Trophoblast cell (in vitro differentiated cells and primary cell): ENCODE results near the gene ZNF25.
"Not testable (repeated sequence)": the region's sequence is repeated elsewhere in the genome, so short reads cannot be mapped to it uniquely, and the experiment has no call there.

Experiments
- DNase-seq, 2 donors: peaks; one replicate each; pipeline ENCODE4 v3.0.0-alpha.2; 2016
- H2AFZ ChIP-seq: 2 replicates; pipeline ENCODE4 v1.6.1; 2013; ENCODE audit warnings: low read length, moderate library complexity, mild to moderate bottlenecking; ENCODE audit not compliant: insufficient read depth, poor library complexity
- H2AK5ac ChIP-seq: 2 replicates; pipeline ENCODE4 v1.6.1; 2013; ENCODE audit warnings: mild to moderate bottlenecking, low read length
- H2BK120ac ChIP-seq: 2 replicates; pipeline ENCODE4 v1.6.1; 2013; ENCODE audit warnings: low read length, mild to moderate bottlenecking, moderate library complexity; ENCODE audit not compliant: insufficient read depth, poor library complexity
- H2BK12ac ChIP-seq: 2 replicates; pipeline ENCODE4 v1.6.1; 2013; ENCODE audit warnings: mild to moderate bottlenecking, low read length, moderate library complexity
- H2BK5ac ChIP-seq: 2 replicates; pipeline ENCODE4 v1.6.1; 2013; ENCODE audit warnings: low read length, low read depth, moderate library complexity, mild to moderate bottlenecking; ENCODE audit not compliant: poor library complexity
- H3K14ac ChIP-seq: 2 replicates; pipeline ENCODE4 v1.6.1; 2013; ENCODE audit warnings: mild to moderate bottlenecking, low read length
- H3K18ac ChIP-seq: 2 replicates; pipeline ENCODE4 v1.6.1; 2013; ENCODE audit warnings: mild to moderate bottlenecking, low read length
- H3K23ac ChIP-seq: 2 replicates; pipeline ENCODE4 v1.6.1; 2013; ENCODE audit warnings: low read length
- H3K27ac ChIP-seq: 2 replicates; pipeline ENCODE4 v1.5.1; 2013; ENCODE audit warnings: low read depth, mild to moderate bottlenecking, inconsistent platforms, low read length, moderate library complexity
- H3K27me3 ChIP-seq: 2 replicates; pipeline ENCODE4 v1.6.1; 2013; ENCODE audit warnings: inconsistent platforms, mild to moderate bottlenecking, low read length, moderate library complexity; ENCODE audit not compliant: insufficient read depth
- H3K36me3 ChIP-seq, 2 experiments: 1 replicate in 1 of 2; 2 replicates in 1 of 2; pipeline ENCODE4 v1.6.1; 2013; ENCODE audit warnings: low read length in 2 of 2, mild to moderate bottlenecking in 2 of 2, moderate library complexity in 1 of 2; ENCODE audit not compliant: insufficient read depth in 2 of 2, control insufficient read depth in 1 of 2
- H3K4ac ChIP-seq: 2 replicates; pipeline ENCODE4 v1.6.1; 2013; ENCODE audit warnings: low read depth, mild to moderate bottlenecking, low read length, moderate library complexity
- H3K4me1 ChIP-seq, 2 experiments: 1 replicate in 1 of 2; 2 replicates in 1 of 2; pipeline ENCODE4 v1.6.1; 2013; ENCODE audit warnings: low read length in 2 of 2, mild to moderate bottlenecking in 2 of 2, moderate library complexity in 1 of 2; ENCODE audit not compliant: insufficient read depth in 2 of 2, control insufficient read depth in 1 of 2
- H3K4me2 ChIP-seq: 2 replicates; pipeline ENCODE4 v1.6.1; 2013; ENCODE audit warnings: inconsistent platforms, mild to moderate bottlenecking, low read length, moderate library complexity
- H3K4me3 ChIP-seq: 2 replicates; pipeline ENCODE4 v1.5.1; 2013; ENCODE audit warnings: mild to moderate bottlenecking, low read depth, low read length, inconsistent platforms
- H3K79me1 ChIP-seq: one replicate; pipeline ENCODE4 v1.6.1; 2013; ENCODE audit warnings: low read length
- H3K79me2 ChIP-seq: 2 replicates; pipeline ENCODE4 v1.6.1; 2013; ENCODE audit warnings: low read length, mild to moderate bottlenecking; ENCODE audit not compliant: control insufficient read depth, insufficient read depth, poor library complexity
- H3K9ac ChIP-seq: 2 replicates; pipeline ENCODE4 v1.6.1; 2013; ENCODE audit warnings: mild to moderate bottlenecking, low read length
- H3K9me3 ChIP-seq: 2 replicates; pipeline ENCODE4 v1.6.1; 2013; ENCODE audit warnings: low read depth, mild to moderate bottlenecking, control low read depth, inconsistent platforms, low read length; ENCODE audit not compliant: insufficient read depth
- H4K12ac ChIP-seq: 2 replicates; pipeline ENCODE4 v1.6.1; 2013; ENCODE audit warnings: low read depth, mild to moderate bottlenecking, low read length, moderate library complexity
- H4K8ac ChIP-seq: 2 replicates; pipeline ENCODE4 v1.6.1; 2013; ENCODE audit warnings: low read depth, mild to moderate bottlenecking, low read length, moderate library complexity
- H4K91ac ChIP-seq: one replicate; pipeline ENCODE4 v1.6.1; 2013; ENCODE audit warnings: low read depth, mild to moderate bottlenecking, low read length, moderate library complexity
- WGBS: extraction: QIAGEN DNeasy Blood & Tissue Kit; methylation state at CpG from one replicate; pipeline ENCODE4 v1.1.7; 2013; ENCODE audit warnings: missing lambda C conversion rate; ENCODE audit not compliant: insufficient read length, insufficient coverage; ENCODE audit errors: extremely low coverage; 5-methylcytosine and 5-hydroxymethylcytosine counted together

ZNF25 gene

DNA sequence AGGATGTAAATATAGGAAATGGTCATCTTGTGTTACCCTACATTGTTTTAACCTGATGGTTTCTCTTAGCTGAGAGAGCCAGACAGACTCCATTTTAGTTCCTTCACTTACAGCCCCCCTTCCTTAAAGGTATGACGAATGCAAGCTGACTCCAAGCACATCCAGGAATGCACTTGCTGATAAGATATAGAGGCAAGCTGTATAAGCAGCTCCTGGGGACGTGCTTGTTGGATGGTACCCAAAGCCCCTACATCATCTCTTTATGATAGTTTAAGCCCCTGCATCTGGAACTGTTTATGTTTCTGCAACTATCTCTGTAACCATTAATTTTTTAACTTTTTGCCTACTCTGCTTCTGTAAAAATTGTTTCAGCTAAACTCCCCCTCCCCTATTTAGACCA lies 41.7 kb downstream of the ZNF25 start:
- Histone ChIP-seq H3K18ac (no peak overlapping the region), H3K79me1 (no peaks in the 10 kb centered on the region), H2BK5ac (no peak overlapping the region), H3K4me3 (no peak overlapping the region), H3K4ac (no peak overlapping the region), H4K8ac (no peak overlapping the region), H3K14ac (no peak overlapping the region), H3K36me3 (no peaks in the 10 kb centered on the region), H2BK120ac (no peak overlapping the region), H3K27me3 (peaks cover 2% of the 10 kb centered on the region), H3K9me3 (peaks cover 30% of the 10 kb centered on the region), H4K12ac (no peak overlapping the region), H3K27ac (no peak overlapping the region), H3K23ac (no peak overlapping the region), H4K91ac (no peak overlapping the region), H3K4me1 (no peaks in the 10 kb centered on the region), H3K9ac (no peak overlapping the region), H3K79me2 (no peaks in the 10 kb centered on the region), H3K4me2 (no peak overlapping the region), H2AFZ (no peak overlapping the region), H2AK5ac (no peak overlapping the region), H2BK12ac (no peak overlapping the region)
- no CpG with 5 or more reads among the region's 2 CpGs for WGBS
- DNase-seq, result no peak

GRCh38 chr10:37930423-37930822 lies 46.0 kb downstream of the ZNF25 start:
- no peak overlapping the region for H3K14ac ChIP-seq
- DNase-seq, result no peak
- no peak overlapping the region for H3K9ac ChIP-seq
- no peak overlapping the region for H2AFZ ChIP-seq
- no peak overlapping the region for H4K8ac ChIP-seq
- no CpG with 5 or more reads among the region's 2 CpGs for WGBS
- H3K79me2 ChIP-seq, result no peaks in the 10 kb centered on the region
- no peak overlapping the region for H2BK120ac ChIP-seq
- H3K4me2 ChIP-seq, result no peak overlapping the region
- H3K27ac ChIP-seq, result no peak overlapping the region
- no peaks in the 10 kb centered on the region for H3K36me3 ChIP-seq
- H4K91ac ChIP-seq, result no peak overlapping the region
- H2AK5ac ChIP-seq, result no peak overlapping the region
- no peak overlapping the region for H4K12ac ChIP-seq
- H3K18ac ChIP-seq, result no peak overlapping the region
- H2BK12ac ChIP-seq, result no peak overlapping the region
- H3K79me1 ChIP-seq, result no peaks in the 10 kb centered on the region
- H3K23ac ChIP-seq, result no peak overlapping the region
- peaks cover 2% of the 10 kb centered on the region for H3K27me3 ChIP-seq
- no peak overlapping the region for H3K4ac ChIP-seq
- no peak overlapping the region for H2BK5ac ChIP-seq
- no peak overlapping the region for H3K4me3 ChIP-seq
- H3K9me3 ChIP-seq, result peaks cover 16% of the 10 kb centered on the region
- no peaks in the 10 kb centered on the region for H3K4me1 ChIP-seq

DNA sequence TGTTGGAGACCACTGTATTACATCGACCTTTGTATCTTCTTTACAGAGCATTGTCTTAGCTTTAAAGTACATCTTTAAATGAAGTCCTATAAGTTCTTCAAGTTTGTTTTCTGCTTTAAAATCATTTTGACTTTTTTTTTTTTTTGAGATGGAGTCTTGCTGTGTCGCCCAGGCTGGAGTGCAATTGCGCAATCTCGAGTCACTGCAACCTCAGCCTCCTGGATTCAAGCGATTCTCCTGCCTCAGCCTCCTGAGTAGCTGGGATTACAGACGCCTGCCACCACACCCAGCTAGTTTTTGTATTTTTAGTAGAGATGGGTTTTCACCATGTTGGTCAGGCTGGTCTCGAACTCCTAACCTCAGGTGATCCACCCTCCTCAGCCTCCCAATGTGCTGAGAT lies 68.3 kb downstream of the ZNF25 start:
- not testable (repeated sequence) for H3K79me1 ChIP-seq, H3K36me3 ChIP-seq, H3K4me2 ChIP-seq, H4K12ac ChIP-seq, H4K91ac ChIP-seq, H3K4me3 ChIP-seq, H2AFZ ChIP-seq, H3K27ac ChIP-seq, H3K79me2 ChIP-seq, DNase-seq, H4K8ac ChIP-seq, H3K27me3 ChIP-seq, H2BK12ac ChIP-seq, H3K18ac ChIP-seq, H3K23ac ChIP-seq, H2AK5ac ChIP-seq, H3K14ac ChIP-seq, H3K4ac ChIP-seq, H2BK5ac ChIP-seq, H3K4me1 ChIP-seq, H2BK120ac ChIP-seq, H3K9ac ChIP-seq
- peaks cover 16% of the 10 kb centered on the region for H3K9me3 ChIP-seq
- no CpG with 5 or more reads among the region's 7 CpGs for WGBS

GRCh38 chr10:37906382-37906781 lies 70.1 kb downstream of the ZNF25 start:
- no peak overlapping the region for H3K18ac ChIP-seq
- no peak overlapping the region for H4K91ac ChIP-seq
- no peaks in the 10 kb centered on the region for H3K4me1 ChIP-seq
- no peak overlapping the region for H3K14ac ChIP-seq
- H3K9me3 ChIP-seq, result peaks cover 10% of the 10 kb centered on the region
- no peak overlapping the region for H2BK5ac ChIP-seq
- no peak overlapping the region for H3K4me2 ChIP-seq
- no peak overlapping the region for H3K4ac ChIP-seq
- no peak overlapping the region for H3K9ac ChIP-seq
- no peak overlapping the region for H2BK120ac ChIP-seq
- H2AK5ac ChIP-seq, result no peak overlapping the region
- H4K12ac ChIP-seq, result no peak overlapping the region
- H3K79me2 ChIP-seq, result no peaks in the 10 kb centered on the region
- H4K8ac ChIP-seq, result no peak overlapping the region
- no peak overlapping the region for H2BK12ac ChIP-seq
- H2AFZ ChIP-seq, result no peak overlapping the region
- WGBS, result no CpG with 5 or more reads among the region's 2 CpGs
- no peak for DNase-seq
- H3K23ac ChIP-seq, result no peak overlapping the region
- H3K4me3 ChIP-seq, result no peak overlapping the region
- no peak overlapping the region for H3K27ac ChIP-seq
- H3K27me3 ChIP-seq, result no peaks in the 10 kb centered on the region
- H3K36me3 ChIP-seq, result no peaks in the 10 kb centered on the region
- no peaks in the 10 kb centered on the region for H3K79me1 ChIP-seq
